Neural cell (in vitro differentiated cells): ENCODE data around the gene PAK1. TPM values are rescaled to one million over a fixed set of nuclear protein-coding genes. Genes with fewer than 3 reads are reported as not detected.
"Not testable (repeated sequence)": the region's sequence is repeated elsewhere in the genome, so short reads cannot be mapped to it uniquely, and the experiment has no call there.

ENCODE experiments used
- H2AFZ ChIP-seq: fragments of 200-600, 300-800 bp; sonication (generic), shearing (Covaris generic); 2 replicates; pipeline ENCODE4 v1.6.0; 2014; ENCODE audit warnings: low read depth, mild to moderate bottlenecking, antibody characterized with exemption, low read length, moderate library complexity
- H3F3A ChIP-seq: fragments of 200-600 bp; shearing (Covaris generic); 2 replicates; pipeline ENCODE4 v1.6.1; 2016; ENCODE audit warnings: mild to moderate bottlenecking, moderate library complexity, mixed read lengths, antibody characterized with exemption, low read length; ENCODE audit not compliant: insufficient read depth, poor library complexity, severe bottlenecking
- H3K27ac ChIP-seq: fragments of 200-600, 300-800 bp; sonication (generic), shearing (Covaris generic); 2 replicates; pipeline ENCODE4 v1.5.1; 2014; ENCODE audit warnings: mild to moderate bottlenecking, low read length, moderate library complexity
- H3K27me3 ChIP-seq: fragments of 300-800, 200-600 bp; sonication (generic), shearing (Covaris generic); 2 replicates; pipeline ENCODE4 v1.6.0; 2014; ENCODE audit warnings: mild to moderate bottlenecking, low read depth, low read length, moderate library complexity; ENCODE audit not compliant: insufficient read depth
- H3K36me3 ChIP-seq: fragments of 300-800, 200-600 bp; sonication (generic), shearing (Covaris generic); 2 replicates; pipeline ENCODE4 v1.5.1; 2014; ENCODE audit warnings: mild to moderate bottlenecking, antibody characterized with exemption, low read length, moderate library complexity; ENCODE audit not compliant: insufficient read depth
- H3K4me2 ChIP-seq: fragments of 300-800, 200-600 bp; sonication (generic), shearing (Covaris generic); 2 replicates; pipeline ENCODE4 v1.6.0; 2014; ENCODE audit warnings: mild to moderate bottlenecking, low read length
- H3K4me3 ChIP-seq: fragments of 300-800, 200-600 bp; sonication (generic), shearing (Covaris generic); 2 replicates; pipeline ENCODE4 v1.5.1; 2014; ENCODE audit warnings: mild to moderate bottlenecking, low read length, moderate library complexity
- H3K79me2 ChIP-seq: fragments of 200-600 bp; shearing (Covaris generic); replicated peaks from 2 replicates; pipeline ENCODE4 v1.6.0; 2014; ENCODE audit warnings: mild to moderate bottlenecking, low read length, moderate library complexity; ENCODE audit not compliant: insufficient read depth
- H3K9ac ChIP-seq: fragments of 300-800, 200-600 bp; sonication (generic), shearing (Covaris generic); 2 replicates; pipeline ENCODE4 v1.6.1; 2016; ENCODE audit warnings: mild to moderate bottlenecking, low read length, mixed read lengths
- H3K9me2 ChIP-seq: fragments of 200-600 bp; shearing (Covaris generic); 2 replicates; pipeline ENCODE4 v1.6.1; 2016; ENCODE audit warnings: mild to moderate bottlenecking, low read length, mixed read lengths; ENCODE audit not compliant: insufficient read depth
- H3K9me3 ChIP-seq: fragments of 200-600, 300-800 bp; sonication (generic), shearing (Covaris generic); 2 replicates; pipeline ENCODE4 v1.6.1; 2016; ENCODE audit warnings: mild to moderate bottlenecking, mixed run types, low read length, moderate library complexity, mixed read lengths
- H4K20me1 ChIP-seq: fragments of 200-600 bp; shearing (Covaris generic); 2 replicates; pipeline ENCODE4 v1.6.1; 2016; ENCODE audit warnings: mild to moderate bottlenecking, mixed run types; ENCODE audit not compliant: insufficient read depth
- CTCF ChIP-seq: fragments of 450-650 bp; IDR thresholded peaks from 2 replicates; pipeline ENCODE4 v1.5.1; 2014; ENCODE audit warnings: antibody characterized with exemption, mild to moderate bottlenecking, moderate library complexity; ENCODE audit not compliant: poor library complexity, severe bottlenecking
- EP300 ChIP-seq: fragments of 450-650 bp; conservative IDR thresholded peaks from 2 replicates; pipeline ENCODE4 v1.6.1; 2014; ENCODE audit warnings: antibody characterized with exemption, mild to moderate bottlenecking, moderate library complexity; ENCODE audit not compliant: poor library complexity, severe bottlenecking
- EZH2 ChIP-seq: fragments of 200-600, 300-800 bp; shearing (Covaris generic), sonication (generic); IDR thresholded peaks from 2 replicates; pipeline ENCODE4 v1.6.1; 2014; ENCODE audit warnings: antibody characterized with exemption, low read length, borderline replicate concordance, mild to moderate bottlenecking; ENCODE audit not compliant: insufficient read depth, poor library complexity, severe bottlenecking
- MXI1 ChIP-seq: fragments of 450-650 bp; conservative IDR thresholded peaks from 2 replicates; pipeline ENCODE4 v1.6.1; 2014; ENCODE audit warnings: antibody characterized with exemption, mild to moderate bottlenecking; ENCODE audit not compliant: poor library complexity, severe bottlenecking
- POLR2AphosphoS5 ChIP-seq: IDR thresholded peaks from 2 replicates; pipeline ENCODE4 v1.6.1; 2012
- RAD21 ChIP-seq: fragments of 450-650 bp; conservative IDR thresholded peaks from 2 replicates; pipeline ENCODE4 v1.6.1; 2014; ENCODE audit warnings: antibody characterized with exemption, mild to moderate bottlenecking, moderate library complexity
- REST ChIP-seq: IDR thresholded peaks from 2 replicates; pipeline ENCODE4 v1.6.1; 2012; ENCODE audit warnings: borderline replicate concordance
- SMC3 ChIP-seq: fragments of 450-650 bp; conservative IDR thresholded peaks from 2 replicates; pipeline ENCODE4 v1.6.1; 2014; ENCODE audit warnings: antibody characterized with exemption, mild to moderate bottlenecking, moderate library complexity; ENCODE audit not compliant: poor library complexity
- TAF1 ChIP-seq: IDR thresholded peaks from 2 replicates; pipeline ENCODE4 v1.6.1; 2012; ENCODE audit warnings: low read depth
- polyA plus RNA-seq: library from polyadenylated mRNA; depleted of rRNA; stranded (reverse); fragments of >200 nt; gene quantifications from 2 replicates; pipeline ENCODE4 v1.2.3, GENCODE V29; 2014

The PAK1 gene
- polyA plus RNA-seq, 1 donor from 2014 or later: 65.2 TPM

GRCh38 chr11:77387701-77388100 lies 86.2 kb downstream of the PAK1 start:
- Histone ChIP-seq H4K20me1 (no peaks in the 10 kb centered on the region), H3F3A (no peaks in the 10 kb centered on the region), H3K27ac (no peak overlapping the region), H3K4me2 (no peak overlapping the region), H3K9me2 (no peaks in the 10 kb centered on the region), H3K9ac (no peak overlapping the region), H2AFZ (no peak overlapping the region), H3K27me3 (no peaks in the 10 kb centered on the region), H3K79me2 (no peaks in the 10 kb centered on the region), H3K9me3 (no peaks in the 10 kb centered on the region), H3K4me3 (no peak overlapping the region), H3K36me3 (peaks cover 4% of the 10 kb centered on the region)
- TF ChIP-seq CTCF: no peak
- TF ChIP-seq POLR2AphosphoS5: no peak
- no peak for TF ChIP-seq MXI1
- TF ChIP-seq REST: no peak
- no peak for TF ChIP-seq EZH2
- no peak for TF ChIP-seq TAF1
- no peak for TF ChIP-seq RAD21
- no peak for TF ChIP-seq EP300
- no peak for TF ChIP-seq SMC3

- no peaks in the 10 kb centered on the region for H3K9me3 ChIP-seq
- peaks cover 4% of the 10 kb centered on the region for H3K36me3 ChIP-seq
- H2AFZ ChIP-seq: no peak overlapping the region
- TF ChIP-seq TAF1: no peak
- no peak for TF ChIP-seq SMC3
- TF ChIP-seq POLR2AphosphoS5: no peak
- TF ChIP-seq RAD21: no peak
- no peak for TF ChIP-seq CTCF
- TF ChIP-seq EP300: no peak
- TF ChIP-seq MXI1: no peak
- no peak for TF ChIP-seq REST
- no peak for TF ChIP-seq EZH2
- H4K20me1 ChIP-seq: no peaks in the 10 kb centered on the region
- H3K79me2 ChIP-seq: no peaks in the 10 kb centered on the region
- H3K27ac ChIP-seq: no peak overlapping the region
- no peaks in the 10 kb centered on the region for H3F3A ChIP-seq
- H3K9me2 ChIP-seq: no peaks in the 10 kb centered on the region
- H3K4me3 ChIP-seq: no peak overlapping the region
- H3K9ac ChIP-seq: no peak overlapping the region
- H3K4me2 ChIP-seq: no peak overlapping the region
- H3K27me3 ChIP-seq: no peaks in the 10 kb centered on the region
Observed at GRCh38 chr11:77386178-77386577, 87.7 kb downstream of the PAK1 start.

- H3K9me2 ChIP-seq, H3K9me3 ChIP-seq, H3K9ac ChIP-seq, H4K20me1 ChIP-seq, H2AFZ ChIP-seq, H3K4me2 ChIP-seq, H3F3A ChIP-seq, H3K36me3 ChIP-seq, H3K27me3 ChIP-seq, H3K4me3 ChIP-seq, H3K27ac ChIP-seq, H3K79me2 ChIP-seq: not testable (repeated sequence)
Observed at GRCh38 chr11:77385255-77385771, 88.6 kb downstream of the PAK1 start.
